Activated CD4-positive, alpha-beta T cell treated with anti-CD3 and anti-CD28 coated beads, Interleukin-2, amount 10 ng/mL, durations not matched to agents 24 days and 14 days (primary cell): Measurements from ENCODE around the gene TMEM43. TPM values are rescaled to one million over a fixed set of nuclear protein-coding genes. Genes with fewer than 3 reads are reported as not detected.
A peak's percentile ranks its signal among the peaks of the same experiment; 100 is the strongest.
"Not testable (repeated sequence)": the region's sequence is repeated elsewhere in the genome, so short reads cannot be mapped to it uniquely, and the experiment has no call there.

Experiments
- DNase-seq: peaks from one replicate; pipeline ENCODE4 v3.0.0; 2022
- H3K27ac Mint-ChIP-seq: one replicate; pipeline ENCODE4 v1.8.0; 2022; ENCODE audit warnings: mild to moderate bottlenecking, mixed read lengths
- H3K27me3 Mint-ChIP-seq: one replicate; pipeline ENCODE4 v1.8.0; 2022; ENCODE audit warnings: mixed read lengths
- H3K36me3 Mint-ChIP-seq: one replicate; pipeline ENCODE4 v1.8.0; 2022; ENCODE audit warnings: low read depth, mild to moderate bottlenecking, mixed read lengths
- H3K4me1 Mint-ChIP-seq: one replicate; pipeline ENCODE4 v1.8.0; 2021; ENCODE audit warnings: mixed read lengths
- H3K4me3 Mint-ChIP-seq: one replicate; pipeline ENCODE4 v1.8.0; 2022; ENCODE audit warnings: mild to moderate bottlenecking, moderate library complexity, mixed read lengths
- H3K9me3 Mint-ChIP-seq: one replicate; pipeline ENCODE4 v1.8.0; 2021; ENCODE audit warnings: mixed read lengths
- intact Hi-C: fragments of 100-400 bp; cut with micrococcal nuclease; formaldehyde crosslinking; loops from one replicate; pipeline ENCODE4 v1.15.1; 2023
- total RNA-seq: library from RNA; stranded (reverse); gene quantifications from 2 replicates; pipeline ENCODE4 v1.2.3, GENCODE V29; 2022

TMEM43 gene
- total RNA-seq, 1 donor from 2014 or later, result 39.4 TPM

GRCh38 chr3:14117468-14118399, 7.1 kb upstream of the TMEM43 start:
- Mint-ChIP-seq H3K4me3 (no peak overlapping the region), H3K27me3 (no peaks in the 10 kb centered on the region), H3K9me3 (no peaks in the 10 kb centered on the region), H3K36me3 (peaks cover 52% of the 10 kb centered on the region), H3K4me1 (peaks cover 18% of the 10 kb centered on the region), H3K27ac (no peak overlapping the region)
- peak; percentile 53 for DNase-seq
- intact Hi-C loops, result no loop called here

- no peaks in the 10 kb centered on the region for H3K9me3 Mint-ChIP-seq
- peaks cover 48% of the 10 kb centered on the region for H3K36me3 Mint-ChIP-seq
- H3K27ac Mint-ChIP-seq, result no peak overlapping the region
- intact Hi-C loops, result no loop called here
- DNase-seq, result peak; percentile 47
- H3K4me1 Mint-ChIP-seq, result peaks cover 27% of the 10 kb centered on the region
- H3K4me3 Mint-ChIP-seq, result no peak overlapping the region
- no peaks in the 10 kb centered on the region for H3K27me3 Mint-ChIP-seq
Observed at GRCh38 chr3:14118400-14119381, 6.2 kb upstream of the TMEM43 start.

DNA sequence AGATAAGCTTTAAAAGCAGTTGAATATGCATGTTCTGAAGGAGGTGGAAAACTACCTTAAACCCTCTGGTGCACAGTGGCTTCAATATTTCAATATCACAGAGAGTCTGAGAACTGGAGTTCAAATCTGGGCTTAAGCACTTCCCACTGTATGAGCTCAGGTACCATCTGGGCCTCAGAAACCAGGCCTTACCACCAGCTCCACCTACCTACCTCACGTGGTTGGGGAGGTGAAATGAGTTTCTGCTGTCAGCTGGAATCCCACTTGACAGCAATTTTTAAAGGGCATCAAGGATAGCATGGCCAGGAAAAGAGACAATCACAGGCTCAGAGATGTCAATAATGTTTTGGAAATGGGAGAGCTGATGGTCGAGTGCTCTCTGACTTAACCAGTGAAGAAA, 5.2 kb upstream of the TMEM43 start:
- H3K4me1 Mint-ChIP-seq, result peaks cover 31% of the 10 kb centered on the region
- no peaks in the 10 kb centered on the region for H3K27me3 Mint-ChIP-seq
- H3K36me3 Mint-ChIP-seq, result peaks cover 43% of the 10 kb centered on the region
- no peaks in the 10 kb centered on the region for H3K9me3 Mint-ChIP-seq
- no peak for DNase-seq
- no peak overlapping the region for H3K27ac Mint-ChIP-seq
- no peak overlapping the region for H3K4me3 Mint-ChIP-seq
- intact Hi-C loops, result loop anchor here (5.0 to 10.0 kb wide), 3 partner anchors 828 to 1455 kb away; partner anchors contain the start of genes NR2C2, RAF1 and RPL32

GRCh38 chr3:14120111-14120920, 4.5 kb upstream of the TMEM43 start:
- no peaks in the 10 kb centered on the region for H3K27me3 Mint-ChIP-seq
- peak overlapping the region; percentile 35 for H3K27ac Mint-ChIP-seq
- H3K36me3 Mint-ChIP-seq, result peaks cover 39% of the 10 kb centered on the region
- no peak overlapping the region for H3K4me3 Mint-ChIP-seq
- intact Hi-C loops, result loop anchor here (5.0 to 10.0 kb wide), 3 partner anchors 827 to 1456 kb away; partner anchors contain the start of genes NR2C2, RAF1 and RPL32
- H3K9me3 Mint-ChIP-seq, result no peaks in the 10 kb centered on the region
- peaks cover 31% of the 10 kb centered on the region for H3K4me1 Mint-ChIP-seq
- DNase-seq, result peak; percentile 54

DNA sequence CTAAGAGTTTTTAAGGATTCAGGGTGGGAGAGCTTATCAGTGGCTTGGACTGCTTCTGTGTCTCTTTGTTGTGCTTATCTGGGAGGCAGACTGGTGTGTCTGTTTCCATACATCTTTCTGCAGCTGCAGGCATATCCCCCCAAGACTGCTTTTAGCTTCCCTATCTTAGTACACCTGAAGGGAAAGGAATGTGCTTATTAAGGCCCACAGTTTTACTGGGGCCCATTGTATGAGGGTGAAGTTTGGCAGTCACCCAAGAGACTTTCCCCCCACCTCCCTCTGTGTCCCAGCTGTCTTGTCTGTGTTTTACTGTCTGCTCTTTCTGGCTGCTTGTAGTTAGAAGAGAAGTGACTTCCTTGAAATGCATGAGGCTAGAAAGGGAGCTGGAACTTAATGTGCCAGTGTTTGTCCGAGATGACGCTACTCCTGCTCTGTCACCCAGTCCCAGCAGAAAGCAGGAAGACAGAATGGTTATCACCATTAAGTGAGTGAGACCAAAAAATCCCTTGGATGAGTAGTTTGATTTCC, 3.9 kb upstream of the TMEM43 start:
- not testable (repeated sequence) for H3K27me3 Mint-ChIP-seq, H3K4me3 Mint-ChIP-seq, DNase-seq, H3K27ac Mint-ChIP-seq, H3K9me3 Mint-ChIP-seq
- Mint-ChIP-seq H3K4me1 (peaks cover 35% of the 10 kb centered on the region), H3K36me3 (peaks cover 36% of the 10 kb centered on the region)
- intact Hi-C loops, result loop anchor here (5.0 to 10.0 kb wide), 3 partner anchors 826 to 1456 kb away; partner anchors contain the start of genes NR2C2, RAF1 and RPL32

GRCh38 chr3:14121859-14122258, 3.0 kb upstream of the TMEM43 start:
- DNase-seq, result peak; percentile 53
- H3K9me3 Mint-ChIP-seq, result no peaks in the 10 kb centered on the region
- intact Hi-C loops, result loop anchor here (5.0 to 10.0 kb wide), 3 partner anchors 825 to 1457 kb away; partner anchors contain the start of genes NR2C2, RAF1 and RPL32
- peaks cover 33% of the 10 kb centered on the region for H3K36me3 Mint-ChIP-seq
- no peaks in the 10 kb centered on the region for H3K27me3 Mint-ChIP-seq
- H3K4me1 Mint-ChIP-seq, result peaks cover 42% of the 10 kb centered on the region
- no peak overlapping the region for H3K4me3 Mint-ChIP-seq
- no peak overlapping the region for H3K27ac Mint-ChIP-seq

DNA sequence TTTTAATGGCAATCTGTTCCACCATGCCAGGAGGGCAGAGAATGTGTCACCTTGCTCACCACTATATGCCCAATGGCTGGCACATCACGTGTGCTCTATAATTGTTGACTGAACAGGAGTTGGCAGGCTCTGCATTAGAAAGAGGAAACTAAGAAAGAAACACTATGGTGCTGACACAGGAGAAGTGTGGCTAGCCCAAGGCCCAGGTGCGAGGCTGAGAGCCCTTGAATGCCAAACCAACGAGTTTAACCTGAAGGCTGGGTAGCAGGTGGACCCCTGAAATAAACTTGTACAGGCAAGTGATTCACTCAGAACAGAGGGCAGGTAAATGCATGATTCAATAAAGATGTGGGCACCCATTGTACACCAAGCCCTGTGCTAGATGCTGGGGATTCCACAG, 2.6 kb upstream of the TMEM43 start:
- Mint-ChIP-seq H3K27me3 (no peaks in the 10 kb centered on the region), H3K4me1 (peaks cover 45% of the 10 kb centered on the region)
- intact Hi-C loops, result loop anchor here (5.0 to 10.0 kb wide), 3 partner anchors 825 to 1458 kb away; partner anchors contain the start of genes NR2C2, RAF1 and RPL32

GRCh38 chr3:14123308-14124222, 1.3 kb upstream of the TMEM43 start:
- DNase-seq, result no peak
- H3K9me3 Mint-ChIP-seq, result peaks cover 2% of the 10 kb centered on the region
- H3K4me3 Mint-ChIP-seq, result peak overlapping the region; percentile 98
- intact Hi-C loops, result loop anchor here (1.0 to 10.0 kb wide), 7 partner anchors 55 to 1459 kb away; partner anchors contain the start of genes CCDC174, LSM3, NR2C2 and RAF1
- no peaks in the 10 kb centered on the region for H3K27me3 Mint-ChIP-seq
- peaks cover 53% of the 10 kb centered on the region for H3K4me1 Mint-ChIP-seq
- H3K27ac Mint-ChIP-seq, result peak overlapping the region; percentile 92
- H3K36me3 Mint-ChIP-seq, result peaks cover 44% of the 10 kb centered on the region

More for the DNA sequence above, 2.6 kb upstream of the TMEM43 start:
- H3K36me3 Mint-ChIP-seq, result peaks cover 34% of the 10 kb centered on the region
- DNase-seq, result peak; percentile 53
- H3K9me3 Mint-ChIP-seq, result no peaks in the 10 kb centered on the region
- H3K4me3 Mint-ChIP-seq, result peak overlapping the region; percentile 98
- peak overlapping the region; percentile 73 for H3K27ac Mint-ChIP-seq

GRCh38 chr3:14124223-14124614, 633 bp upstream of the TMEM43 start:
- peaks cover 53% of the 10 kb centered on the region for H3K4me1 Mint-ChIP-seq
- peaks cover 46% of the 10 kb centered on the region for H3K36me3 Mint-ChIP-seq

DNA sequence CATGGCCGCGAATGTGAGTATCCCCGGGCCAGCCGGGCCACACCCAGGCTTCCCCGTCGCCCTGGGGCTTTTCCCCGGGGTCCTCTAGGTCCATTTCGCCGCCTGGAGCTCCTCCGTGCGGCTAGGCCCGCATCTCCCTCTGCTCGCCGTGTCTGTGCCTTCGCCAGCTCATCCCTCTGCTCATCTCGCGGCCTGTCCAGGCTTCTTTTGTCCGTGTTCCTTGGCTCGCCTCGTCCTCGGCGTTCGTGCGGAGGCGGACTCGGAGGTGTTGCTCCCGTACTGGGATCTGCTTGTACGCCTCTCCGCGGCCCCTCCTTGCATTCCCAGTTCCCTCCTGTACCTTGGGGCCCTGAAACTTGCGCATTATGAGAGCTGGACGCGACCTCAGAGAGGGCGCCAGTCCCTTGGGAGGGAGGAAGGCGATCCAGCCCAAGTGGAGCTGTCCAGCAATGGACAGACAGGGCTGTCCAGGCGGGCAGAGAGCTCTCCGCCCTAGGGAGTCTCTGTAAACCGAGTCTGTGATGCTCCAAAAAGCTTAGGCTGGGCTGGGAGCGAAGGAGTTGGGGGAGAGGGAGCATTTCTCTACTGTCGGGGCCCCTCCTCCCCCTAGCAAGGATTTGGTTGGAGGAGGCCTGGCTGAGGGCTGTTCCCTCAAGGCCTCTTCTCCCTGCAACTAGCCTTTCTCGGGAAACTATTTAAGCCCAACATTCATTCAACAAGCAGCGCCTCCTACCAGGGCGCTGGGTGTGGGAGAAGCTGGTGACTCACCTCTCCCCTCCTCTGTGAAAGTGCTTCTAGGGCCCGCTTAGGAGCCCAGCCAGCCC, 553 bp downstream of the TMEM43 start:
- Mint-ChIP-seq H3K4me1 (peaks cover 50% of the 10 kb centered on the region), H3K27me3 (no peaks in the 10 kb centered on the region), H3K36me3 (peaks cover 47% of the 10 kb centered on the region), H3K4me3 (peak overlapping the region; percentile 98), H3K27ac (peak overlapping the region; percentile 95), H3K9me3 (peaks cover 5% of the 10 kb centered on the region)
- intact Hi-C loops, result loop anchor here (1.0 to 10.0 kb wide), 3 partner anchors 19 to 1461 kb away; partner anchors contain the start of genes RAF1 and SLC6A6
- DNase-seq, result peak; percentile 85

More at GRCh38 chr3:14124223-14124614, 633 bp upstream of the TMEM43 start:
- Mint-ChIP-seq H3K27ac (peak overlapping the region; percentile 92), H3K9me3 (peaks cover 5% of the 10 kb centered on the region), H3K4me3 (peak overlapping the region; percentile 98), H3K27me3 (no peaks in the 10 kb centered on the region)
- intact Hi-C loops, result loop anchor here (1.0 to 10.0 kb wide), 7 partner anchors 54 to 1459 kb away; partner anchors contain the start of genes CCDC174, LSM3, NR2C2 and RAF1
- peak; percentile 88 for DNase-seq
